Smooth muscle cell (in vitro differentiated cells): Measurements from ENCODE around the gene MPP2. TPM values are rescaled to one million over a fixed set of nuclear protein-coding genes. Genes with fewer than 3 reads are reported as not detected.

Experiments
- DNase-seq: peaks from one replicate; lab custom pipeline; 2025; ENCODE audit not compliant: unreplicated experiment; lab: John Stamatoyannopoulos, UW
- H2AFZ ChIP-seq: fragments of 200-600 bp; sonication (generic); 2 replicates; pipeline ENCODE4 v1.6.0; 2016; ENCODE audit warnings: antibody characterized with exemption, low read depth, mild to moderate bottlenecking
- H3F3A ChIP-seq: fragments of 200-600 bp; sonication (generic); 2 replicates; pipeline ENCODE4 v1.6.0; 2017; ENCODE audit warnings: antibody characterized with exemption, low read depth
- H3K27ac ChIP-seq: fragments of 200-600 bp; sonication (generic); 2 replicates; pipeline ENCODE4 v1.5.1; 2016; ENCODE audit warnings: low read depth, mild to moderate bottlenecking
- H3K27me3 ChIP-seq: fragments of 200-600 bp; sonication (generic); 2 replicates; pipeline ENCODE4 v1.6.1; 2016; ENCODE audit warnings: low read depth, mild to moderate bottlenecking
- H3K36me3 ChIP-seq: fragments of 200-600 bp; sonication (generic); 2 replicates; pipeline ENCODE4 v1.5.1; 2016; ENCODE audit warnings: low read depth
- H3K4me1 ChIP-seq: fragments of 200-600 bp; sonication (generic); 2 replicates; pipeline ENCODE4 v1.5.1; 2016; ENCODE audit warnings: low read depth
- H3K4me2 ChIP-seq: fragments of 200-600 bp; sonication (generic); 2 replicates; pipeline ENCODE4 v1.6.0; 2016; ENCODE audit warnings: mild to moderate bottlenecking
- H3K4me3 ChIP-seq: fragments of 200-600 bp; sonication (generic); 2 replicates; pipeline ENCODE4 v1.5.1; 2016; ENCODE audit warnings: mild to moderate bottlenecking
- H3K79me2 ChIP-seq: fragments of 200-600 bp; sonication (generic); 2 replicates; pipeline ENCODE4 v1.6.0; 2016; ENCODE audit warnings: low read depth, mild to moderate bottlenecking
- H3K9ac ChIP-seq: fragments of 200-600 bp; sonication (generic); 2 replicates; pipeline ENCODE4 v1.6.0; 2016; ENCODE audit warnings: low read depth
- H3K9me3 ChIP-seq: fragments of 200-600 bp; sonication (generic); replicated peaks from 2 replicates; pipeline ENCODE4 v1.5.1; 2016; ENCODE audit warnings: low read depth
- H4K20me1 ChIP-seq: fragments of 200-600 bp; sonication (generic); 2 replicates; pipeline ENCODE4 v1.6.0; 2016; ENCODE audit warnings: low read depth
- CTCF ChIP-seq: fragments of 200-600 bp; sonication (generic); IDR thresholded peaks from 2 replicates; pipeline ENCODE4 v1.5.1; 2017; ENCODE audit warnings: borderline replicate concordance, mild to moderate bottlenecking, antibody characterized with exemption; ENCODE audit not compliant: insufficient read depth, poor library complexity, severe bottlenecking
- WGBS: methylation state at CpG from one replicate; pipeline ENCODE4 v1.1.7; 2016; ENCODE audit warnings: low lambda C conversion rate; 5-methylcytosine and 5-hydroxymethylcytosine counted together
- polyA plus RNA-seq: library from polyadenylated mRNA; unstranded; fragments of >200 nt; fragmentation: Nextera tagmentation; extraction: Ambion mirVana; gene quantifications from 2 replicates; pipeline ENCODE4 v1.2.1, GENCODE V29; 2016
- total RNA-seq: library from RNA; depleted of rRNA; stranded (reverse); fragments of >200 nt; gene quantifications from 2 replicates; pipeline ENCODE4 v1.2.3, GENCODE V29; 2014

MPP2 gene
- total and polyA plus RNA-seq, 2 experiments from 2014 or later = 15.4 to 19.4 TPM

DNA sequence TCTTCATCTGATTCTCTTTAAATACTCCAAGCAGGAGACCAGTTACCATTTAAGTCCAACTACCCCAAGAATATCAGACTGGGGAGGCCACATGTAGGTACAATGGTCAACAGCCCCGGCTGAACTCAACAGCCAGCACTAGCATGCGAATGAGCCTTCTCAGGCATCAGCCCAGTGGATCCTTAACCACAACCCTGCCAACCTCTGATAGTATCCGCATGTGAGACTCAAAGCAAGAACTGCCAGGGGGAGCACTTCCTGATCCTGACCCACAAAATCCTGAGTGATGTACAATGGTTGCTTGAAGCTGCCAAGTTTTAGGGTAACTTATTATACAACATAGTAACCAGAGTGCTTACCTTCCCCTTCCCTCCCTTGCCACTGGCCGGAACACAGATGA, 42.4 kb upstream of the MPP2 start:
- 64% methylated on average over 4 of the region's 4 CpGs for WGBS
- no peaks in the 10 kb centered on the region for H3K79me2 ChIP-seq
- no peaks in the 10 kb centered on the region for H3F3A ChIP-seq
- no peak for TF ChIP-seq CTCF
- no peak overlapping the region for H3K27ac ChIP-seq
- no peak overlapping the region for H2AFZ ChIP-seq
- H3K9ac ChIP-seq = no peak overlapping the region
- H3K4me2 ChIP-seq = no peak overlapping the region
- H3K27me3 ChIP-seq = peaks cover 53% of the 10 kb centered on the region
- H3K4me3 ChIP-seq = no peak overlapping the region
- no peak for DNase-seq
- H3K9me3 ChIP-seq = no peaks in the 10 kb centered on the region
- no peaks in the 10 kb centered on the region for H4K20me1 ChIP-seq
- no peaks in the 10 kb centered on the region for H3K36me3 ChIP-seq
- H3K4me1 ChIP-seq = peaks cover 5% of the 10 kb centered on the region

- Histone ChIP-seq H3K4me3 (no peak overlapping the region), H4K20me1 (no peaks in the 10 kb centered on the region), H3K9ac (no peak overlapping the region), H3K36me3 (no peaks in the 10 kb centered on the region), H3K27ac (no peak overlapping the region), H3K9me3 (no peaks in the 10 kb centered on the region), H3K4me1 (no peaks in the 10 kb centered on the region), H2AFZ (no peak overlapping the region), H3K27me3 (peaks cover 23% of the 10 kb centered on the region), H3K79me2 (no peaks in the 10 kb centered on the region), H3F3A (no peaks in the 10 kb centered on the region), H3K4me2 (no peak overlapping the region)
- no peak for DNase-seq
- no peak for TF ChIP-seq CTCF
- 82% methylated on average over 4 of the region's 4 CpGs for WGBS
These were observed 39.4 kb upstream of the MPP2 start for GRCh38 chr17:43946781-43947180.

- H3K79me2 ChIP-seq = no peaks in the 10 kb centered on the region
- 59% methylated on average over 12 of the region's 12 CpGs for WGBS
- no peak for DNase-seq
- no peaks in the 10 kb centered on the region for H4K20me1 ChIP-seq
- H3K4me2 ChIP-seq = no peak overlapping the region
- TF ChIP-seq CTCF = no peak
- H3K4me1 ChIP-seq = no peaks in the 10 kb centered on the region
- no peaks in the 10 kb centered on the region for H3F3A ChIP-seq
- H3K9ac ChIP-seq = no peak overlapping the region
- peaks cover 8% of the 10 kb centered on the region for H3K27me3 ChIP-seq
- H3K27ac ChIP-seq = no peak overlapping the region
- H3K9me3 ChIP-seq = no peaks in the 10 kb centered on the region
- no peaks in the 10 kb centered on the region for H3K36me3 ChIP-seq
- H2AFZ ChIP-seq = no peak overlapping the region
- no peak overlapping the region for H3K4me3 ChIP-seq
These were observed 37.9 kb upstream of the MPP2 start for GRCh38 chr17:43945074-43945829.
